ENCODE data around the gene LRRC59.

DNA sequence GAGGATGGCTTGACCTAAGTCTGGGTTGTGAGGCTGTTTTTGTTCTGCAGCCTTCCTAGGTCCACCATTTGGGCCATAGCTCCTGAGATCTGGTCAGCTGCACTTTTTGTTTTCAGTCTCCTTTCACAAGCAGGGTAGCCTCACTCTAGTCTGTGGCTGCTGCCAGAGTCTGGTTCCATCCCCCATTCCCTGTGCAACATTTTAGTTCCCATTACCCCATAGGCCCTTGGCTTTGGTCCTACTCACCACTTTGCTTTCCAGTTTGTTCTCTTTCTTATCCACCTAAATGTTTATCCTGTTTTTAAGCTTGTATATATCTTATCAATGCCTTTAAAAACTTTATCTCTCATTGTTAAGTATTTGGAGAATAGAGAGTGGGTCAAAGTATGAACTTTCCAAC, 57.9 kb downstream of the LRRC59 start:
- no peak for TF ChIP-seq POLR2A (IDR thresholded peaks at IDR 0.05)
- TF ChIP-seq, protein P1, sequence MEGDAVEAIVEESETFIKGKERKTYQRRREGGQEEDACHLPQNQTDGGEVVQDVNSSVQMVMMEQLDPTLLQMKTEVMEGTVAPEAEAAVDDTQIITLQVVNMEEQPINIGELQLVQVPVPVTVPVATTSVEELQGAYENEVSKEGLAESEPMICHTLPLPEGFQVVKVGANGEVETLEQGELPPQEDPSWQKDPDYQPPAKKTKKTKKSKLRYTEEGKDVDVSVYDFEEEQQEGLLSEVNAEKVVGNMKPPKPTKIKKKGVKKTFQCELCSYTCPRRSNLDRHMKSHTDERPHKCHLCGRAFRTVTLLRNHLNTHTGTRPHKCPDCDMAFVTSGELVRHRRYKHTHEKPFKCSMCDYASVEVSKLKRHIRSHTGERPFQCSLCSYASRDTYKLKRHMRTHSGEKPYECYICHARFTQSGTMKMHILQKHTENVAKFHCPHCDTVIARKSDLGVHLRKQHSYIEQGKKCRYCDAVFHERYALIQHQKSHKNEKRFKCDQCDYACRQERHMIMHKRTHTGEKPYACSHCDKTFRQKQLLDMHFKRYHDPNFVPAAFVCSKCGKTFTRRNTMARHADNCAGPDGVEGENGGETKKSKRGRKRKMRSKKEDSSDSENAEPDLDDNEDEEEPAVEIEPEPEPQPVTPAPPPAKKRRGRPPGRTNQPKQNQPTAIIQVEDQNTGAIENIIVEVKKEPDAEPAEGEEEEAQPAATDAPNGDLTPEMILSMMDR (IDR thresholded peaks at IDR 0.05) = no peak
